SK-N-SH treated with all-trans-retinoic acid at 6 μM for 48 hours (cell line): ENCODE results near the gene ALG12.

Experiments used
- ATAC-seq: fragments of 200-7000 bp; cut with Tn5 transposase; 3 replicates; pipeline ENCODE4 v1.9.1; 2020; ENCODE audit warnings: mild to moderate bottlenecking, moderate library complexity
- ARNTL ChIP-seq: fragments of 450-650 bp; formaldehyde crosslinking; IDR thresholded peaks from 2 replicates; pipeline ENCODE4 v1.5.0; 2020; ENCODE audit warnings: low read depth, mild to moderate bottlenecking, moderate library complexity, borderline replicate concordance
- BACH2 ChIP-seq: fragments of 250-450 bp; sonication (Bioruptor Pico); IDR thresholded peaks from 2 replicates; pipeline ENCODE4 v1.9.0; 2021; ENCODE audit warnings: mild to moderate bottlenecking, borderline replicate concordance
- CREB5 ChIP-seq: fragments of 250-450 bp; sonication (Bioruptor Pico); IDR thresholded peaks from 2 replicates; pipeline ENCODE4 v1.5.1; 2020; ENCODE audit warnings: low read depth, mild to moderate bottlenecking, moderate library complexity
- CSDC2 ChIP-seq: fragments of 250-450 bp; sonication (Bioruptor Pico); IDR thresholded peaks from 2 replicates; pipeline ENCODE4 v1.5.0; 2020; ENCODE audit warnings: mild to moderate bottlenecking, moderate library complexity
- ESRRG ChIP-seq: fragments of 250-450 bp; sonication (Bioruptor Pico); IDR thresholded peaks from 2 replicates; pipeline ENCODE4 v1.6.1; 2021; ENCODE audit warnings: mild to moderate bottlenecking
- GLIS3 ChIP-seq: fragments of 250-450 bp; sonication (Bioruptor Pico); IDR thresholded peaks from 2 replicates; pipeline ENCODE4 v1.5.0; 2020; ENCODE audit warnings: mild to moderate bottlenecking, moderate library complexity
- ISL1 ChIP-seq: fragments of 250-450 bp; sonication (Bioruptor Pico); IDR thresholded peaks from 2 replicates; pipeline ENCODE4 v2.1.2; 2022; ENCODE audit warnings: mild to moderate bottlenecking, moderate library complexity
- OSR1 ChIP-seq: fragments of 250-450 bp; sonication (Bioruptor Pico); IDR thresholded peaks from 2 replicates; pipeline ENCODE4 v1.8.0; 2022; ENCODE audit warnings: moderate library complexity, mild to moderate bottlenecking, inconsistent platforms
- PATZ1 ChIP-seq: fragments of 250-450 bp; sonication (Bioruptor Pico); IDR thresholded peaks from 2 replicates; pipeline ENCODE4 v1.8.0; 2020; ENCODE audit warnings: mild to moderate bottlenecking, moderate library complexity, borderline replicate concordance
- POU6F1 ChIP-seq: fragments of 250-450 bp; sonication (Bioruptor Pico); IDR thresholded peaks from 2 replicates; pipeline ENCODE4 v1.8.0; 2021; ENCODE audit warnings: low read depth, mild to moderate bottlenecking, moderate library complexity, borderline replicate concordance
- PPARA ChIP-seq: fragments of 250-450 bp; sonication (Bioruptor Pico); IDR thresholded peaks from 2 replicates; pipeline ENCODE4 v1.5.0; 2020; ENCODE audit warnings: mild to moderate bottlenecking, borderline replicate concordance
- RARB ChIP-seq: fragments of 250-450 bp; sonication (Bioruptor Pico); IDR thresholded peaks from 2 replicates; pipeline ENCODE4 v1.8.0; 2021; ENCODE audit warnings: mild to moderate bottlenecking, moderate library complexity
- SNAI2 ChIP-seq: fragments of 250-450 bp; sonication (Bioruptor Pico); IDR thresholded peaks from 2 replicates; pipeline ENCODE4 v1.5.0; 2020; ENCODE audit warnings: mild to moderate bottlenecking, moderate library complexity
- TCF4 ChIP-seq: fragments of 250-450 bp; sonication (Bioruptor Pico); IDR thresholded peaks from 2 replicates; pipeline ENCODE4 v1.8.0; 2021; ENCODE audit warnings: mild to moderate bottlenecking, moderate library complexity, borderline replicate concordance
- TOX ChIP-seq: fragments of 250-450 bp; sonication (Bioruptor Pico); IDR thresholded peaks from 2 replicates; pipeline ENCODE4 v1.8.0; 2021; ENCODE audit warnings: mild to moderate bottlenecking, moderate library complexity, borderline replicate concordance
- TSHZ2 ChIP-seq: fragments of 250-450 bp; sonication (Bioruptor Pico); IDR thresholded peaks from 2 replicates; pipeline ENCODE4 v1.5.0; 2020; ENCODE audit warnings: mild to moderate bottlenecking, moderate library complexity
- ZC3H10 ChIP-seq: fragments of 250-450 bp; sonication (Bioruptor Pico); IDR thresholded peaks from 2 replicates; pipeline ENCODE4 v1.5.1; 2021; ENCODE audit warnings: mild to moderate bottlenecking, moderate library complexity
- ZFP3 ChIP-seq: fragments of 250-450 bp; sonication (Bioruptor Pico); IDR thresholded peaks from 2 replicates; pipeline ENCODE4 v1.5.0; 2020; ENCODE audit warnings: mild to moderate bottlenecking, moderate library complexity
- ZFP30 ChIP-seq: fragments of 450-650 bp; formaldehyde crosslinking; IDR thresholded peaks from 2 replicates; pipeline ENCODE4 v1.5.0; 2022; ENCODE audit warnings: mild to moderate bottlenecking, moderate library complexity
- ZNF565 ChIP-seq: fragments of 450-650 bp; formaldehyde crosslinking; conservative IDR thresholded peaks from 2 replicates; pipeline ENCODE4 v1.5.0; 2020; ENCODE audit warnings: low read depth, mild to moderate bottlenecking, moderate library complexity
- ZNF70 ChIP-seq: fragments of 450-650 bp; formaldehyde crosslinking; IDR thresholded peaks from 2 replicates; pipeline ENCODE4 v1.5.0; 2020; ENCODE audit warnings: mild to moderate bottlenecking, moderate library complexity
- ZNF8 ChIP-seq: fragments of 450-650 bp; formaldehyde crosslinking; IDR thresholded peaks from 2 replicates; pipeline ENCODE4 v1.5.0; 2020; ENCODE audit warnings: mild to moderate bottlenecking, moderate library complexity

The ALG12 gene

GRCh38 chr22:49881856-49882255, 36.4 kb downstream of the ALG12 start (continued):
- no peak for TF ChIP-seq ZNF70 (CRISPR knock-in tag)
- TF ChIP-seq TSHZ2 (CRISPR knock-in tag) = no peak
- no peak for TF ChIP-seq PPARA
- TF ChIP-seq BACH2 (CRISPR knock-in tag) = no peak
- no peak for TF ChIP-seq ESRRG
- no peak for TF ChIP-seq CSDC2 (CRISPR knock-in tag)

- TF ChIP-seq ZC3H10 (CRISPR knock-in tag) = no peak
- TF ChIP-seq ZNF70 (CRISPR knock-in tag) = no peak
- no peak for TF ChIP-seq ARNTL (CRISPR knock-in tag)
- no peak for TF ChIP-seq PPARA
- TF ChIP-seq CSDC2 (CRISPR knock-in tag) = no peak
- TF ChIP-seq ZFP30 (CRISPR knock-in tag) = no peak
- TF ChIP-seq RARB = no peak
- TF ChIP-seq OSR1 (CRISPR knock-in tag) = no peak
- TF ChIP-seq POU6F1 (CRISPR knock-in tag) = no peak
- no peak for TF ChIP-seq GLIS3
- TF ChIP-seq ISL1 (CRISPR knock-in tag) = no peak
- TF ChIP-seq ZNF8 (CRISPR knock-in tag) = no peak
- no peak for TF ChIP-seq TCF4 (CRISPR knock-in tag)
- no peak for TF ChIP-seq PATZ1 (CRISPR knock-in tag)
- no peak for TF ChIP-seq CREB5 (CRISPR knock-in tag)
- no peak for TF ChIP-seq ZNF565 (CRISPR knock-in tag)
- no peak for TF ChIP-seq TOX (CRISPR knock-in tag)
- no peak for TF ChIP-seq SNAI2
- TF ChIP-seq ZFP3 (CRISPR knock-in tag) = no peak
Observed at GRCh38 chr22:49880281-49880680, 38.0 kb downstream of the ALG12 start.

GRCh38 chr22:49879871-49880270, 38.4 kb downstream of the ALG12 start:
- TF ChIP-seq SNAI2 = no peak
- TF ChIP-seq POU6F1 (CRISPR knock-in tag) = no peak
- TF ChIP-seq ZNF565 (CRISPR knock-in tag) = no peak
- TF ChIP-seq ZNF8 (CRISPR knock-in tag) = no peak
- no peak for TF ChIP-seq CSDC2 (CRISPR knock-in tag)
- TF ChIP-seq ZFP30 (CRISPR knock-in tag) = no peak
- no peak for TF ChIP-seq TOX (CRISPR knock-in tag)
- TF ChIP-seq ZNF70 (CRISPR knock-in tag) = no peak
- no peak for TF ChIP-seq PATZ1 (CRISPR knock-in tag)
- no peak for TF ChIP-seq PPARA
- no peak for TF ChIP-seq ZFP3 (CRISPR knock-in tag)
- TF ChIP-seq, all 23 proteins: peak for 0

More at GRCh38 chr22:49880281-49880680, 38.0 kb downstream of the ALG12 start:
- no peak for ATAC-seq

More at GRCh38 chr22:49879871-49880270, 38.4 kb downstream of the ALG12 start:
- no peak for ATAC-seq
